IPS-18a (cell line): Measurements from ENCODE around the gene TMCO4.
"Not testable (repeated sequence)": the region's sequence is repeated elsewhere in the genome, so short reads cannot be mapped to it uniquely, and the experiment has no call there.

Experiments used
- H3K27ac ChIP-seq: one replicate; pipeline ENCODE4 v1.5.1; 2013; ENCODE audit warnings: low read length
- H3K27me3 ChIP-seq: one replicate; pipeline ENCODE4 v1.6.1; 2013; ENCODE audit warnings: mild to moderate bottlenecking, low read length; ENCODE audit not compliant: control insufficient read depth, insufficient read depth
- H3K36me3 ChIP-seq: one replicate; pipeline ENCODE4 v1.6.1; 2013; ENCODE audit warnings: low read depth, low read length; ENCODE audit not compliant: control insufficient read depth
- H3K4me1 ChIP-seq: one replicate; pipeline ENCODE4 v1.6.1; 2013; ENCODE audit warnings: low read depth, low read length; ENCODE audit not compliant: control insufficient read depth
- H3K4me3 ChIP-seq: one replicate; pipeline ENCODE4 v1.5.1; 2013; ENCODE audit warnings: low read length
- H3K9ac ChIP-seq: one replicate; pipeline ENCODE4 v1.6.1; 2013; ENCODE audit warnings: mild to moderate bottlenecking, low read length, moderate library complexity
- H3K9me3 ChIP-seq: one replicate; pipeline ENCODE4 v1.6.1; 2013; ENCODE audit warnings: low read depth, low read length; ENCODE audit not compliant: control insufficient read depth

The TMCO4 gene

DNA sequence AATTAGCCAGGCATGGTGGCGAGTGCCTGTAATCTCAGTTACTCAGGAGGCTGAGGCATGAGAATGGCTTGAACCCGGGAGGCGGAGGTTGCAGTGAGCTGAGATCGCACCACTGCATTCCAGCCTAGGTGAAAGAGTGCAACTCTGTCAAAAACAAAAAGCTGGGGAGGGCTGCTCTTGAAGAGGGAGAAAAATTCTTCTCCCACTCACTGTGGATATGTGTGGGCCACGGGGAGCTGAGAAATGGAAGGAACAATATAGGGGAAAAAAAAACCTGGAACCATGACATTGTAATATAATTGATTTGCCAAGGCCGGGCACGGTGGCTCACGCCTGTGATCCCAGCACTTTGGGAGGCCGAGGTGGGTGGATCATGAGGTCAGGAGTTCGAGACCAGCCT lies 163.0 kb downstream of the TMCO4 start:
- H3K36me3 ChIP-seq, H3K4me1 ChIP-seq, H3K9me3 ChIP-seq, H3K9ac ChIP-seq, H3K4me3 ChIP-seq, H3K27ac ChIP-seq, H3K27me3 ChIP-seq: not testable (repeated sequence)

GRCh38 chr1:19636065-19636464 lies 163.7 kb downstream of the TMCO4 start:
- Histone ChIP-seq H3K36me3 (no peaks in the 10 kb centered on the region), H3K4me1 (peaks cover 3% of the 10 kb centered on the region), H3K9ac (no peak overlapping the region), H3K4me3 (no peak overlapping the region), H3K27ac (no peak overlapping the region), H3K27me3 (peaks cover under 1% of the 10 kb centered on the region), H3K9me3 (no peaks in the 10 kb centered on the region)

DNA sequence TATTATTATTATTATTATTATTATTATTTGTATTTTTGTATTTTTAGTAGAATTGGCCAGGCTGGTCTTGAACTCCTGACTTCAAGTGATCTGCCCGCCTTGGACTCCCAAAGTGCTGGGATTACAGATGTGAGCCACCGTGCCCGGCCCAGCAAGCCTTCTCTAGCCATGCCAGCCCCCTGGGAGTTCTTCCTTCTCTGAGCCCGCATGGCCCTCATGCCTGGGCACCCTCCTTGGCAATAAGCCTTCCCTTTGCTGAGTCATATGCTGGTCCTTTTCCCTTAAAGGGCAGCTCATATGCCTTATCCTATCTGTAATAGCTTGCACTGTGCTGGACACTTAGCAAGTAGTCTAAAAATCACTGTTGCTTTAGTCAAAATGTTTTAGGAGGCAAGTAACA lies 164.1 kb downstream of the TMCO4 start:
- no peaks in the 10 kb centered on the region for H3K27me3 ChIP-seq
- peaks cover 3% of the 10 kb centered on the region for H3K4me1 ChIP-seq
- no peak overlapping the region for H3K4me3 ChIP-seq
- H3K9ac ChIP-seq = no peak overlapping the region
- no peaks in the 10 kb centered on the region for H3K9me3 ChIP-seq
- H3K27ac ChIP-seq = no peak overlapping the region
- H3K36me3 ChIP-seq = no peaks in the 10 kb centered on the region

GRCh38 chr1:19635064-19635463 lies 164.7 kb downstream of the TMCO4 start:
- H3K36me3 ChIP-seq, H3K4me3 ChIP-seq, H3K27me3 ChIP-seq, H3K9ac ChIP-seq, H3K27ac ChIP-seq, H3K4me1 ChIP-seq, H3K9me3 ChIP-seq: not testable (repeated sequence)

DNA sequence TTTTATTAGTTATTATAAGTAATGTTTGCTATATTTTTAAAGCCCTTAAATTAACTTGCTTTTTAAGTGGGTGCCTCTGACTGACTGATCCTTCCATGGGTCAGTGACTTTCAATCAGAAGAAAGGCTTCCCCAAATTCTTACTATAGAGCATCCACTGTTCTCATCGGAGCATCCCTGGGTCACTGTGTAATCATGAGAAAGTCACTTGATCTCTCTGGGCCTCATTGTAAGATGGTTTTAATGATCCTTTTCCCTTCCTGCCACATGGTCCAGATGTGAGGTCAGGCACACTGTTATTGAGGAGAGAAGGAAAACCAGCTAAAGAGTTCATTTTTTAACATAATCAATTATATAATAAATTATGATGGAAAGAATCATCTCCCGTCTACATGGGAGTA lies 166.6 kb downstream of the TMCO4 start:
- Histone ChIP-seq H3K9ac (no peak overlapping the region), H3K27me3 (no peaks in the 10 kb centered on the region), H3K36me3 (no peaks in the 10 kb centered on the region), H3K27ac (no peak overlapping the region), H3K4me3 (no peak overlapping the region), H3K9me3 (no peaks in the 10 kb centered on the region), H3K4me1 (peaks cover 8% of the 10 kb centered on the region)
